Measurements from ENCODE around the gene VTI1A. TPM values are rescaled to one million over a fixed set of nuclear protein-coding genes. Genes with fewer than 3 reads are reported as not detected.

VTI1A gene
- total RNA-seq, 1 experiment from 2014 or later, result 15.7 TPM

- no peak for DNase-seq (ENCODE audit: low read depth)
These were observed 308.6 kb downstream of the VTI1A start for GRCh38 chr10:112755446-112756234.

GRCh38 chr10:112756235-112756527, 309.2 kb downstream of the VTI1A start:
- no peak for DNase-seq (ENCODE audit: low read depth)

GRCh38 chr10:112758961-112759360, 311.9 kb downstream of the VTI1A start:
- DNase-seq (ENCODE audit: low read depth), result no peak

GRCh38 chr10:112759496-112759895, 312.5 kb downstream of the VTI1A start:
- no peak for DNase-seq (ENCODE audit: low read depth)

GRCh38 chr10:112761256-112761655, 314.2 kb downstream of the VTI1A start:
- DNase-seq (ENCODE audit: low read depth), result no peak

- peak; percentile 83 for DNase-seq (ENCODE audit: low read depth)
These were observed 317.0 kb downstream of the VTI1A start for GRCh38 chr10:112763916-112764520.

- no peak for DNase-seq (ENCODE audit: low read depth)
These were observed 318.8 kb downstream of the VTI1A start for GRCh38 chr10:112765717-112766235.

GRCh38 chr10:112766636-112767035, 319.6 kb downstream of the VTI1A start:
- no peak for DNase-seq (ENCODE audit: low read depth)

- DNase-seq (ENCODE audit: low read depth), result peak; percentile 25
These were observed 320.1 kb downstream of the VTI1A start for GRCh38 chr10:112767156-112767555.

GRCh38 chr10:112768121-112768520, 321.1 kb downstream of the VTI1A start:
- no peak for DNase-seq (ENCODE audit: low read depth)

- DNase-seq (ENCODE audit: low read depth), result no peak
These were observed 322.1 kb downstream of the VTI1A start for GRCh38 chr10:112769081-112769480.

GRCh38 chr10:112769611-112770370, 322.8 kb downstream of the VTI1A start:
- no peak for DNase-seq (ENCODE audit: low read depth)

- DNase-seq (ENCODE audit: low read depth), result no peak
These were observed 324.7 kb downstream of the VTI1A start for GRCh38 chr10:112771733-112772132.

- DNase-seq (ENCODE audit: low read depth), result no peak
These were observed 326.8 kb downstream of the VTI1A start for GRCh38 chr10:112773783-112774182.

- no peak for DNase-seq (ENCODE audit: low read depth)
These were observed 327.2 kb downstream of the VTI1A start for GRCh38 chr10:112774210-112774609.

GRCh38 chr10:112774798-112775197, 327.8 kb downstream of the VTI1A start:
- DNase-seq (ENCODE audit: low read depth), result no peak

GRCh38 chr10:112775381-112775780, 328.4 kb downstream of the VTI1A start:
- DNase-seq (ENCODE audit: low read depth), result no peak

GRCh38 chr10:112775892-112776674, 329.1 kb downstream of the VTI1A start:
- no peak for DNase-seq (ENCODE audit: low read depth)

- DNase-seq (ENCODE audit: low read depth), result no peak
These were observed 331.6 kb downstream of the VTI1A start for GRCh38 chr10:112778579-112778978.

- no peak for DNase-seq (ENCODE audit: low read depth)
These were observed 332.2 kb downstream of the VTI1A start for GRCh38 chr10:112779025-112779770.

Data from Daoy (cell line).